Measurements from ENCODE around the gene VIL1.

Gene VIL1

GRCh38 chr2:218370410-218371063, 48.4 kb upstream of the VIL1 start:
- ChIA-PET CTCF (no interaction called here), POLR2A (interaction anchor here (0.5 kb wide), 1 partner anchor 132 kb away, joined by 4 read pairs; no protein-coding TSS in a partner anchor)
- TF ChIP-seq, protein P1, sequence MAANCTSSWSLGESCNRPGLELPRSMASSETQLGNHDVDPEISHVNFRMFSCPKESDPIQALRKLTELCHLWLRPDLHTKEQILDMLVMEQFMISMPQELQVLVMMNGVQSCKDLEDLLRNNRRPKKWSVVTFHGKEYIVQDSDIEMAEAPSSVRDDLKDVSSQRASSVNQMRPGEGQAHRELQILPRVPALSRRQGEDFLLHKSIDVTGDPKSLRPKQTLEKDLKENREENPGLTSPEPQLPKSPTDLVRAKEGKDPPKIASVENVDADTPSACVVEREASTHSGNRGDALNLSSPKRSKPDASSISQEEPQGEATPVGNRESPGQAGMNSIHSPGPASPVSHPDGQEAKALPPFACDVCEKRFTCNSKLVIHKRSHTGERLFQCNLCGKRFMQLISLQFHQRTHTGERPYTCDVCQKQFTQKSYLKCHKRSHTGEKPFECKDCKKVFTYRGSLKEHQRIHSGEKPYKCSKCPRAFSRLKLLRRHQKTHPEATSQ (tag by site-specific recombination; IDR thresholded peaks at IDR 0.05): no peak
- no peak for TF ChIP-seq OVOL3 (tag by site-specific recombination; IDR thresholded peaks at IDR 0.05)
- TF ChIP-seq ZNF266 (tag by site-specific recombination; IDR thresholded peaks at IDR 0.05; ENCODE audit: low read depth): no peak
- TF ChIP-seq ZNF426 (tag by site-specific recombination; IDR thresholded peaks at IDR 0.05): no peak
- no peak for TF ChIP-seq ZBTB8A (tag by site-specific recombination; IDR thresholded peaks at IDR 0.05)
- TF ChIP-seq ZFP41 (tag by site-specific recombination; IDR thresholded peaks at IDR 0.05; ENCODE audit: borderline replicate concordance): no peak
- no peak for TF ChIP-seq ZNF169 (tag by site-specific recombination; IDR thresholded peaks at IDR 0.05)
- TF ChIP-seq ZNF777 (tag by site-specific recombination; IDR thresholded peaks at IDR 0.05; ENCODE audit: borderline replicate concordance): no peak
- no peak for TF ChIP-seq KLF9 (tag by site-specific recombination; IDR thresholded peaks at IDR 0.05; ENCODE audit: low read depth)
- no peak for TF ChIP-seq MZF1 (tag by site-specific recombination; IDR thresholded peaks at IDR 0.05; ENCODE audit: borderline replicate concordance)
- TF ChIP-seq ZNF16 (tag by site-specific recombination; IDR thresholded peaks at IDR 0.05; ENCODE audit: low read depth): no peak
- TF ChIP-seq SCRT1 (tag by site-specific recombination; IDR thresholded peaks at IDR 0.05; ENCODE audit: borderline replicate concordance): no peak
- TF ChIP-seq ZBTB48 (tag by site-specific recombination; IDR thresholded peaks at IDR 0.05): no peak
- no peak for TF ChIP-seq ZNF544 (tag by site-specific recombination; IDR thresholded peaks at IDR 0.05)
- TF ChIP-seq SP3 (tag by site-specific recombination; IDR thresholded peaks at IDR 0.05): no peak
- TF ChIP-seq ZNF473 (tag by site-specific recombination; IDR thresholded peaks at IDR 0.05): no peak
- TF ChIP-seq ZNF677 (tag by site-specific recombination; IDR thresholded peaks at IDR 0.05): no peak
- no peak for TF ChIP-seq ZNF324 (tag by site-specific recombination; IDR thresholded peaks at IDR 0.05)
- no peak for TF ChIP-seq ZNF10 (tag by site-specific recombination; IDR thresholded peaks at IDR 0.05)
- no peak for TF ChIP-seq ZBTB1 (tag by site-specific recombination; IDR thresholded peaks at IDR 0.05)
- Histone ChIP-seq H3K4me3 (ENCODE audit: low read depth, low read length) (no peak overlapping the region), H3K27ac (ENCODE audit: extremely low read depth, low read depth, low read length) (no peak overlapping the region), H3K9me3 (ENCODE audit: control insufficient read depth, insufficient read depth, low read depth, low read length) (no peaks in the 10 kb centered on the region), H3K36me3 (ENCODE audit: control insufficient read depth in 2 of 2, insufficient read depth in 1 of 2, low read length in 2 of 2) (no peaks in the 10 kb centered on the region), H3K4me1 (ENCODE audit: control insufficient read depth, insufficient read depth, low read length) (no peaks in the 10 kb centered on the region)

GRCh38 chr2:218371983-218372350, 47.0 kb upstream of the VIL1 start:
- no peaks in the 10 kb centered on the region for H3K9me3 ChIP-seq (ENCODE audit: control insufficient read depth, insufficient read depth, low read depth, low read length)
- H3K4me3 ChIP-seq (ENCODE audit: low read depth, low read length): no peak overlapping the region
- CTCF ChIA-PET: no interaction called here
- no peaks in the 10 kb centered on the region for H3K4me1 ChIP-seq (ENCODE audit: control insufficient read depth, insufficient read depth, low read length)
- TF ChIP-seq ZIC2 (tag by site-specific recombination; IDR thresholded peaks at IDR 0.05): no peak
- TF ChIP-seq ZNF133 (tag by site-specific recombination; IDR thresholded peaks at IDR 0.05): no peak
- TF ChIP-seq, protein P2, sequence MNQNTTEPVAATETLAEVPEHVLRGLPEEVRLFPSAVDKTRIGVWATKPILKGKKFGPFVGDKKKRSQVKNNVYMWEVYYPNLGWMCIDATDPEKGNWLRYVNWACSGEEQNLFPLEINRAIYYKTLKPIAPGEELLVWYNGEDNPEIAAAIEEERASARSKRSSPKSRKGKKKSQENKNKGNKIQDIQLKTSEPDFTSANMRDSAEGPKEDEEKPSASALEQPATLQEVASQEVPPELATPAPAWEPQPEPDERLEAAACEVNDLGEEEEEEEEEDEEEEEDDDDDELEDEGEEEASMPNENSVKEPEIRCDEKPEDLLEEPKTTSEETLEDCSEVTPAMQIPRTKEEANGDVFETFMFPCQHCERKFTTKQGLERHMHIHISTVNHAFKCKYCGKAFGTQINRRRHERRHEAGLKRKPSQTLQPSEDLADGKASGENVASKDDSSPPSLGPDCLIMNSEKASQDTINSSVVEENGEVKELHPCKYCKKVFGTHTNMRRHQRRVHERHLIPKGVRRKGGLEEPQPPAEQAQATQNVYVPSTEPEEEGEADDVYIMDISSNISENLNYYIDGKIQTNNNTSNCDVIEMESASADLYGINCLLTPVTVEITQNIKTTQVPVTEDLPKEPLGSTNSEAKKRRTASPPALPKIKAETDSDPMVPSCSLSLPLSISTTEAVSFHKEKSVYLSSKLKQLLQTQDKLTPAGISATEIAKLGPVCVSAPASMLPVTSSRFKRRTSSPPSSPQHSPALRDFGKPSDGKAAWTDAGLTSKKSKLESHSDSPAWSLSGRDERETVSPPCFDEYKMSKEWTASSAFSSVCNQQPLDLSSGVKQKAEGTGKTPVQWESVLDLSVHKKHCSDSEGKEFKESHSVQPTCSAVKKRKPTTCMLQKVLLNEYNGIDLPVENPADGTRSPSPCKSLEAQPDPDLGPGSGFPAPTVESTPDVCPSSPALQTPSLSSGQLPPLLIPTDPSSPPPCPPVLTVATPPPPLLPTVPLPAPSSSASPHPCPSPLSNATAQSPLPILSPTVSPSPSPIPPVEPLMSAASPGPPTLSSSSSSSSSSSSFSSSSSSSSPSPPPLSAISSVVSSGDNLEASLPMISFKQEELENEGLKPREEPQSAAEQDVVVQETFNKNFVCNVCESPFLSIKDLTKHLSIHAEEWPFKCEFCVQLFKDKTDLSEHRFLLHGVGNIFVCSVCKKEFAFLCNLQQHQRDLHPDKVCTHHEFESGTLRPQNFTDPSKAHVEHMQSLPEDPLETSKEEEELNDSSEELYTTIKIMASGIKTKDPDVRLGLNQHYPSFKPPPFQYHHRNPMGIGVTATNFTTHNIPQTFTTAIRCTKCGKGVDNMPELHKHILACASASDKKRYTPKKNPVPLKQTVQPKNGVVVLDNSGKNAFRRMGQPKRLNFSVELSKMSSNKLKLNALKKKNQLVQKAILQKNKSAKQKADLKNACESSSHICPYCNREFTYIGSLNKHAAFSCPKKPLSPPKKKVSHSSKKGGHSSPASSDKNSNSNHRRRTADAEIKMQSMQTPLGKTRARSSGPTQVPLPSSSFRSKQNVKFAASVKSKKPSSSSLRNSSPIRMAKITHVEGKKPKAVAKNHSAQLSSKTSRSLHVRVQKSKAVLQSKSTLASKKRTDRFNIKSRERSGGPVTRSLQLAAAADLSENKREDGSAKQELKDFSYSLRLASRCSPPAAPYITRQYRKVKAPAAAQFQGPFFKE (tag by site-specific recombination; IDR thresholded peaks at IDR 0.05; ENCODE audit: borderline replicate concordance): no peak
- no peak for TF ChIP-seq ZNF416 (tag by site-specific recombination; IDR thresholded peaks at IDR 0.05)
- TF ChIP-seq ZBTB21 (tag by site-specific recombination; IDR thresholded peaks at IDR 0.05): no peak
- TF ChIP-seq ZNF560 (tag by site-specific recombination; IDR thresholded peaks at IDR 0.05; ENCODE audit: borderline replicate concordance): no peak
- TF ChIP-seq ZFP41 (tag by site-specific recombination; IDR thresholded peaks at IDR 0.05; ENCODE audit: borderline replicate concordance): no peak
- no peak for TF ChIP-seq ZNF777 (tag by site-specific recombination; IDR thresholded peaks at IDR 0.05; ENCODE audit: borderline replicate concordance)
- TF ChIP-seq ZBTB1 (tag by site-specific recombination; IDR thresholded peaks at IDR 0.05): no peak
- TF ChIP-seq ZNF513 (tag by site-specific recombination; IDR thresholded peaks at IDR 0.05): no peak
- no peaks in the 10 kb centered on the region for H3K36me3 ChIP-seq (ENCODE audit: control insufficient read depth in 2 of 2, insufficient read depth in 1 of 2, low read length in 2 of 2)
- POLR2A ChIA-PET: no interaction called here
- no peak overlapping the region for H3K27ac ChIP-seq (ENCODE audit: extremely low read depth, low read depth, low read length)
